PC-9 (cell line): ENCODE measurements around the gene KPNA5.

Experiments
- EZH2 ChIP-seq: fragments of 200-600 bp; sonication (generic); IDR thresholded peaks from 2 replicates; pipeline ENCODE4 v1.8.0; 2017; ENCODE audit warnings: antibody characterized with exemption, low read depth
- TF ChIP-seq, protein P1 (sequence below): fragments of 200-600 bp; sonication (generic); conservative IDR thresholded peaks from 2 replicates; pipeline ENCODE4 v1.6.1; 2017; ENCODE audit warnings: mixed run types, antibody characterized with exemption, mild to moderate bottlenecking, moderate library complexity

- TF ChIP-seq, protein P1, sequence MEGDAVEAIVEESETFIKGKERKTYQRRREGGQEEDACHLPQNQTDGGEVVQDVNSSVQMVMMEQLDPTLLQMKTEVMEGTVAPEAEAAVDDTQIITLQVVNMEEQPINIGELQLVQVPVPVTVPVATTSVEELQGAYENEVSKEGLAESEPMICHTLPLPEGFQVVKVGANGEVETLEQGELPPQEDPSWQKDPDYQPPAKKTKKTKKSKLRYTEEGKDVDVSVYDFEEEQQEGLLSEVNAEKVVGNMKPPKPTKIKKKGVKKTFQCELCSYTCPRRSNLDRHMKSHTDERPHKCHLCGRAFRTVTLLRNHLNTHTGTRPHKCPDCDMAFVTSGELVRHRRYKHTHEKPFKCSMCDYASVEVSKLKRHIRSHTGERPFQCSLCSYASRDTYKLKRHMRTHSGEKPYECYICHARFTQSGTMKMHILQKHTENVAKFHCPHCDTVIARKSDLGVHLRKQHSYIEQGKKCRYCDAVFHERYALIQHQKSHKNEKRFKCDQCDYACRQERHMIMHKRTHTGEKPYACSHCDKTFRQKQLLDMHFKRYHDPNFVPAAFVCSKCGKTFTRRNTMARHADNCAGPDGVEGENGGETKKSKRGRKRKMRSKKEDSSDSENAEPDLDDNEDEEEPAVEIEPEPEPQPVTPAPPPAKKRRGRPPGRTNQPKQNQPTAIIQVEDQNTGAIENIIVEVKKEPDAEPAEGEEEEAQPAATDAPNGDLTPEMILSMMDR: peak; percentile 79
- TF ChIP-seq EZH2: no peak
Measured at GRCh38 chr6:116779573-116780164, 98.7 kb downstream of the KPNA5 start.
